IMR-90 (cell line): ENCODE measurements around the gene TEAD1. TPM values are rescaled to one million over a fixed set of nuclear protein-coding genes. Genes with fewer than 3 reads are reported as not detected.

Experiments
- ATAC-seq: fragments of 200-7000 bp; cut with Tn5 transposase; 2 replicates; pipeline ENCODE4 v1.9.1; 2020; ENCODE audit warnings: low read depth, mild to moderate bottlenecking, moderate library complexity
- BruUV-seq: library from RNA; stranded (reverse); fragments of 400-500 nt; replicated peaks from 2 replicates; lab custom pipeline; 2021; lab: Mats Ljungman, UMichigan
- CTCF ChIA-PET: fragments of 300-600 bp; formaldehyde crosslinking; extraction: SDS; loops from one replicate; lab custom pipeline; 2021; ENCODE audit warnings: antibody characterized with exemption; lab: Yijun Ruan, JAX
- POLR2A ChIA-PET: fragments of 300-600 bp; sonication (Branson Sonifier 250); formaldehyde crosslinking; loops from one replicate; lab custom pipeline; 2022; ENCODE audit warnings: antibody characterized with exemption; ENCODE audit not compliant: unreplicated experiment; lab: Charles Lee
- DNase-seq: peaks from one replicate; pipeline ENCODE4 v3.0.0; 2013
- H2AFZ ChIP-seq: replicated peaks from 2 replicates; pipeline ENCODE3; 2013; ENCODE audit warnings: low read length, mild to moderate bottlenecking; ENCODE audit not compliant: poor library complexity
- H2AK5ac ChIP-seq: 2 replicates; pipeline ENCODE4 v1.6.1; 2013; ENCODE audit warnings: low read depth, low read length, inconsistent platforms
- H2AK9ac ChIP-seq: replicated peaks from 2 replicates; pipeline ENCODE3; 2013; ENCODE audit warnings: mild to moderate bottlenecking, low read depth, low read length, moderate library complexity; ENCODE audit not compliant: poor library complexity
- H2BK120ac ChIP-seq: 2 replicates; pipeline ENCODE4 v1.6.1; 2013; ENCODE audit warnings: low read depth, low read length, inconsistent platforms
- H2BK15ac ChIP-seq: 3 replicates; pipeline ENCODE4 v1.6.1; 2013; ENCODE audit warnings: low read depth, low read length, inconsistent platforms
- H2BK20ac ChIP-seq: 2 replicates; pipeline ENCODE4 v1.6.1; 2013; ENCODE audit warnings: low read depth, mild to moderate bottlenecking, inconsistent platforms, low read length, moderate library complexity
- H2BK5ac ChIP-seq: 2 replicates; pipeline ENCODE4 v1.6.1; 2013; ENCODE audit warnings: mild to moderate bottlenecking, low read depth, low read length, inconsistent platforms; ENCODE audit not compliant: poor library complexity, severe bottlenecking
- H3K14ac ChIP-seq: replicated peaks from 2 replicates; pipeline ENCODE4 v1.6.1; 2013; ENCODE audit warnings: low read depth, low read length, inconsistent platforms
- H3K18ac ChIP-seq: 2 replicates; pipeline ENCODE4 v1.6.1; 2013; ENCODE audit warnings: low read depth, low read length, control low read depth
- H3K23ac ChIP-seq: 2 replicates; pipeline ENCODE4 v1.6.1; 2013; ENCODE audit warnings: low read depth, low read length, inconsistent platforms
- H3K27ac ChIP-seq: 2 replicates; pipeline ENCODE4 v1.5.1; 2013; ENCODE audit warnings: mild to moderate bottlenecking, control low read depth, low read length; ENCODE audit not compliant: insufficient read depth
- H3K27me3 ChIP-seq: 2 replicates; pipeline ENCODE4 v1.6.1; 2013; ENCODE audit warnings: low read length; ENCODE audit not compliant: control insufficient read depth, insufficient read depth
- H3K36me3 ChIP-seq: 2 replicates; pipeline ENCODE4 v1.6.1; 2013; ENCODE audit warnings: low read length, mixed read lengths; ENCODE audit not compliant: control insufficient read depth, insufficient read depth
- H3K4ac ChIP-seq: 2 replicates; pipeline ENCODE4 v1.6.1; 2013; ENCODE audit warnings: low read depth, low read length, inconsistent platforms
- H3K4me1 ChIP-seq: 2 replicates; pipeline ENCODE4 v1.6.1; 2013; ENCODE audit warnings: low read length, mixed read lengths; ENCODE audit not compliant: control insufficient read depth, insufficient read depth
- H3K4me2 ChIP-seq: 2 replicates; pipeline ENCODE4 v1.6.1; 2013; ENCODE audit warnings: low read depth, mild to moderate bottlenecking, control low read depth, low read length, moderate library complexity
- H3K4me3 ChIP-seq: 2 replicates; pipeline ENCODE4 v1.5.1; 2013; ENCODE audit warnings: low read depth, mild to moderate bottlenecking, control low read depth, low read length, moderate library complexity; ENCODE audit not compliant: insufficient read depth
- H3K56ac ChIP-seq: 2 replicates; pipeline ENCODE4 v1.6.1; 2013; ENCODE audit warnings: low read length, inconsistent platforms; ENCODE audit not compliant: insufficient read depth; ENCODE audit errors: extremely low read depth
- H3K79me1 ChIP-seq, 2 experiments: 2 replicates each; pipeline ENCODE4 v1.6.1; 2013; ENCODE audit warnings: low read length in 2 of 2, inconsistent platforms in 1 of 2, low read depth in 1 of 2
- H3K9ac ChIP-seq: 2 replicates; pipeline ENCODE4 v1.6.1; 2013; ENCODE audit warnings: low read depth, low read length, control low read depth
- H3K9me1 ChIP-seq: 2 replicates; pipeline ENCODE4 v1.6.1; 2013; ENCODE audit warnings: low read length, inconsistent platforms; ENCODE audit not compliant: insufficient read depth
- H3K9me3 ChIP-seq: 2 replicates; pipeline ENCODE4 v1.6.1; 2013; ENCODE audit warnings: low read length; ENCODE audit not compliant: control insufficient read depth, insufficient read depth
- H4K20me1 ChIP-seq: 2 replicates; pipeline ENCODE4 v1.6.1; 2013; ENCODE audit warnings: low read length, inconsistent platforms; ENCODE audit not compliant: insufficient read depth
- H4K5ac ChIP-seq: 2 replicates; pipeline ENCODE4 v1.6.1; 2013; ENCODE audit warnings: mild to moderate bottlenecking, low read depth, low read length, control low read depth
- H4K8ac ChIP-seq, 2 experiments: 2 replicates each; pipeline ENCODE4 v1.6.1; 2013; ENCODE audit warnings: low read depth in 2 of 2, low read length in 2 of 2, control low read depth in 1 of 2, inconsistent platforms in 1 of 2
- H4K91ac ChIP-seq: 2 replicates; pipeline ENCODE4 v1.6.1; 2013; ENCODE audit warnings: low read depth, low read length, inconsistent platforms; ENCODE audit not compliant: insufficient read depth
- CHD1 ChIP-seq: IDR thresholded peaks from 2 replicates; pipeline ENCODE4 v1.6.1; 2012; ENCODE audit warnings: low read depth, low read length, improper control_type of control experiment
- MAZ ChIP-seq: IDR thresholded peaks from 2 replicates; pipeline ENCODE4 v1.6.1; 2012; ENCODE audit warnings: low read depth, mild to moderate bottlenecking, low read length, improper control_type of control experiment, moderate library complexity, borderline replicate concordance
- POLR2A ChIP-seq: IDR thresholded peaks from 2 replicates; pipeline ENCODE4 v1.6.1; 2012; ENCODE audit warnings: mild to moderate bottlenecking, low read depth, low read length
- SMC3 ChIP-seq: fragments of 150-350 bp; IDR thresholded peaks from 2 replicates; pipeline ENCODE4 v1.6.1; 2016; ENCODE audit warnings: low read depth, mild to moderate bottlenecking, antibody characterized with exemption, low read length, moderate library complexity
- WGBS, 2 experiments: methylation state at CpG; one replicate each; pipeline versions ENCODE4 v1.1.5 to v1.1.7; 2013; ENCODE audit warnings: missing lambda C conversion rate in 2 of 2; ENCODE audit not compliant: insufficient read length in 1 of 2; ENCODE audit errors: extremely low coverage in 2 of 2; 5-methylcytosine and 5-hydroxymethylcytosine counted together
- dilution Hi-C: fragments of 300-500 bp; cut with HindIII; formaldehyde crosslinking; loops from one replicate; pipeline ENCODE4 v1.14.3; 2018; ENCODE audit warnings: low sequenced_read_pairs; ENCODE audit not compliant: unreplicated experiment
- in situ Hi-C: fragments of 300-500 bp; cut with MboI; formaldehyde crosslinking; loops from 3 replicates; pipeline ENCODE4 v1.14.3; 2019; ENCODE audit warnings: low sequenced_read_pairs, inconsistent platforms, mixed read lengths
- intact Hi-C: fragments of 100-400 bp; cut with micrococcal nuclease; formaldehyde crosslinking; loops from 2 replicates; pipeline ENCODE4 v1.10.0; 2022
- polyA plus RNA-seq, 3 experiments: library from polyadenylated mRNA; depleted of rRNA; stranded (reverse); fragments of >200 nt; gene quantifications; 2 replicates each; pipeline ENCODE4 v1.2.3, GENCODE V29; 2012; ENCODE audit warnings: low replicate concordance in 1 of 3
- total RNA-seq: library from RNA; depleted of rRNA; stranded (reverse); fragments of >200 nt; gene quantifications from 2 replicates; pipeline ENCODE4 v1.2.3, GENCODE V29; 2012
- TF ChIP-seq, protein P1 (sequence below): fragments of 150-350 bp; IDR thresholded peaks from 2 replicates; pipeline ENCODE4 v1.6.1; 2017; ENCODE audit warnings: mild to moderate bottlenecking, antibody characterized with exemption, low read length, low read depth
- TF ChIP-seq, protein P2 (sequence below): conservative IDR thresholded peaks from 2 replicates; pipeline ENCODE4 v1.5.1; 2012; ENCODE audit warnings: mild to moderate bottlenecking, low read depth, low read length, improper control_type of control experiment

TEAD1 gene
- total and polyA plus RNA-seq, 2 of the 4 experiments (the other 2 are of a cell fraction), result 51.8 to 69.2 TPM

DNA sequence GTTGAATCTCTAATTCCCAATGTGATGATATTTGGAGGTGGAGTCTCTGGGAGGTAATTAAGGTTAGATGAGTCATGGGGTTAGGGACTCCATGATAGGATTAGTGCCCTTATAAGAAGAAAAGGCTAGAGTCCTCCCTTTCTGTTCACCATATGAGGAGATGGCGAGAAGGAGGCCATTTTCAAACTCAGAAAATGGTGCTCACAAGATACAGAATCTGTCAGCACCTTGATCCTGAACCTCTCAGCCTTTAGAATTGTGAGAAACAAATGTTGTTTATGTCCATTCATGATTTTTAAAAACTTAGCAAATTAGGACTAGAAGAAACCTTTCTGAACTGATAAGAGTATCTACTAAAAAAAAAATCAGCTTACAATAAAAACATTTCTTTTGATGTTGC, 277.2 kb downstream of the TEAD1 start:
- no peak for DNase-seq
- H2BK5ac ChIP-seq, result no peak overlapping the region
- ChIA-PET CTCF (no interaction called here), POLR2A (no interaction called here)
- no peak overlapping the region for H2BK120ac ChIP-seq
- H3K36me3 ChIP-seq, result no peaks in the 10 kb centered on the region
- peaks cover 8% of the 10 kb centered on the region for H3K9me1 ChIP-seq
- H2AK9ac ChIP-seq, result no peak overlapping the region
- no peak for ATAC-seq
- H3K4me1 ChIP-seq, result no peaks in the 10 kb centered on the region
- H2BK15ac ChIP-seq, result no peak overlapping the region
- H3K23ac ChIP-seq, result no peak overlapping the region
- H3K18ac ChIP-seq, result no peak overlapping the region
- in situ Hi-C loops, result no loop called here
- H3K4me2 ChIP-seq, result no peak overlapping the region
- no peak overlapping the region for H3K9ac ChIP-seq
- no peak overlapping the region for H4K8ac ChIP-seq
- peaks cover 2% of the 10 kb centered on the region; the same call in 1 of the 2 replicates for H3K9me3 ChIP-seq
- H2BK20ac ChIP-seq, result no peak overlapping the region
- H4K5ac ChIP-seq, result no peak overlapping the region
- no TSS peak for BruUV-seq
- intact Hi-C loops, result no loop called here
- H3K56ac ChIP-seq, result no peak overlapping the region
- H2AFZ ChIP-seq, result no peak overlapping the region
- no peak overlapping the region for H3K4me3 ChIP-seq
- no peak overlapping the region for H3K27ac ChIP-seq
- no peaks in the 10 kb centered on the region for H3K79me1 ChIP-seq
- H4K91ac ChIP-seq, result no peak overlapping the region
- H4K20me1 ChIP-seq, result no peaks in the 10 kb centered on the region
- H3K27me3 ChIP-seq, result no peaks in the 10 kb centered on the region
- TF ChIP-seq POLR2A (no peak), SMC3 (no peak), MAZ (no peak), CHD1 (no peak)
- TF ChIP-seq, protein P1, sequence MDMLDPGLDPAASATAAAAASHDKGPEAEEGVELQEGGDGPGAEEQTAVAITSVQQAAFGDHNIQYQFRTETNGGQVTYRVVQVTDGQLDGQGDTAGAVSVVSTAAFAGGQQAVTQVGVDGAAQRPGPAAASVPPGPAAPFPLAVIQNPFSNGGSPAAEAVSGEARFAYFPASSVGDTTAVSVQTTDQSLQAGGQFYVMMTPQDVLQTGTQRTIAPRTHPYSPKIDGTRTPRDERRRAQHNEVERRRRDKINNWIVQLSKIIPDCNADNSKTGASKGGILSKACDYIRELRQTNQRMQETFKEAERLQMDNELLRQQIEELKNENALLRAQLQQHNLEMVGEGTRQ, result no peak
- TF ChIP-seq, protein P2, sequence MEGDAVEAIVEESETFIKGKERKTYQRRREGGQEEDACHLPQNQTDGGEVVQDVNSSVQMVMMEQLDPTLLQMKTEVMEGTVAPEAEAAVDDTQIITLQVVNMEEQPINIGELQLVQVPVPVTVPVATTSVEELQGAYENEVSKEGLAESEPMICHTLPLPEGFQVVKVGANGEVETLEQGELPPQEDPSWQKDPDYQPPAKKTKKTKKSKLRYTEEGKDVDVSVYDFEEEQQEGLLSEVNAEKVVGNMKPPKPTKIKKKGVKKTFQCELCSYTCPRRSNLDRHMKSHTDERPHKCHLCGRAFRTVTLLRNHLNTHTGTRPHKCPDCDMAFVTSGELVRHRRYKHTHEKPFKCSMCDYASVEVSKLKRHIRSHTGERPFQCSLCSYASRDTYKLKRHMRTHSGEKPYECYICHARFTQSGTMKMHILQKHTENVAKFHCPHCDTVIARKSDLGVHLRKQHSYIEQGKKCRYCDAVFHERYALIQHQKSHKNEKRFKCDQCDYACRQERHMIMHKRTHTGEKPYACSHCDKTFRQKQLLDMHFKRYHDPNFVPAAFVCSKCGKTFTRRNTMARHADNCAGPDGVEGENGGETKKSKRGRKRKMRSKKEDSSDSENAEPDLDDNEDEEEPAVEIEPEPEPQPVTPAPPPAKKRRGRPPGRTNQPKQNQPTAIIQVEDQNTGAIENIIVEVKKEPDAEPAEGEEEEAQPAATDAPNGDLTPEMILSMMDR, result no peak
- H3K4ac ChIP-seq, result no peak overlapping the region
- no peak overlapping the region for H2AK5ac ChIP-seq
- dilution Hi-C loops, result loop anchor here (25.0 kb wide), 1 partner anchor 211 kb away; no protein-coding TSS in a partner anchor
- WGBS, 2 experiments, result no CpG with 5 or more reads among the region's 1 CpG
- H3K14ac ChIP-seq, result no peak overlapping the region
